Esophagus squamous epithelium (tissue), 4 donors: ENCODE data around the gene TEX52.

Experiments
- CTCF ChIP-seq, 6 experiments: fragments of 450-650 bp in 4 of 6; fragments of 200-600 bp in 2 of 6; sonication (generic) in 2 of 6; IDR thresholded peaks; one replicate each; pipeline ENCODE4 v1.5.1; 2016 to 2019; ENCODE audit warnings: antibody characterized with exemption in 6 of 6, mild to moderate bottlenecking in 4 of 6, moderate library complexity in 4 of 6
- POLR2A ChIP-seq, 4 donors: fragments of 450-650 bp; IDR thresholded peaks; one replicate each; pipeline ENCODE4 v1.6.1; 2017; ENCODE audit warnings: antibody characterized with exemption in 4 of 4, mild to moderate bottlenecking in 4 of 4, moderate library complexity in 3 of 4

GRCh38 chr12:2904260-2904659 lies 47.4 kb upstream of the TEX52 start:
- TF ChIP-seq POLR2A (IDR thresholded peaks at IDR 0.05) (no peak), CTCF (IDR thresholded peaks at IDR 0.05) (no peak)
